ENCODE results near the gene CR1L.
"Not testable (repeated sequence)": the region's sequence is repeated elsewhere in the genome, so short reads cannot be mapped to it uniquely, and the experiment has no call there.

The CR1L gene

GRCh38 chr1:207747627-207748492 lies 102.9 kb downstream of the CR1L start:
- no peak for DNase-seq

- DNase-seq: peak; percentile 10 to 70
Observed at GRCh38 chr1:207748737-207749528, 104.0 kb downstream of the CR1L start.

GRCh38 chr1:207750631-207751305 lies 105.8 kb downstream of the CR1L start:
- DNase-seq: no peak

- not testable (repeated sequence) for DNase-seq
Observed at GRCh38 chr1:207751463-207751789, 106.5 kb downstream of the CR1L start.

- DNase-seq: peak; percentile 94 to 98
Observed at GRCh38 chr1:207751790-207752455, 107.0 kb downstream of the CR1L start, which contains the start of gene CD46. TSS of gene CD46 (plus strand) at chr1:207752054. CDS start at chr1:207752213, 159 bp downstream.

- DNase-seq: peak; percentile 9 to 50
Observed at GRCh38 chr1:207752456-207752998, 107.6 kb downstream of the CR1L start.

- no peak for DNase-seq
Observed at GRCh38 chr1:207753611-207754010, 108.7 kb downstream of the CR1L start.

GRCh38 chr1:207754011-207754410 lies 109.1 kb downstream of the CR1L start:
- no peak for DNase-seq

GRCh38 chr1:207754974-207755700 lies 110.2 kb downstream of the CR1L start:
- DNase-seq: no peak

GRCh38 chr1:207755846-207756693 lies 111.1 kb downstream of the CR1L start:
- no peak for DNase-seq

GRCh38 chr1:207762622-207763021 lies 117.7 kb downstream of the CR1L start:
- DNase-seq: no peak

- DNase-seq: no peak
Observed at GRCh38 chr1:207763091-207763490, 118.2 kb downstream of the CR1L start.

GRCh38 chr1:207763972-207764371 lies 119.0 kb downstream of the CR1L start:
- no peak for DNase-seq

GRCh38 chr1:207766569-207766968 lies 121.6 kb downstream of the CR1L start:
- DNase-seq: no peak

GRCh38 chr1:207770514-207770913 lies 125.6 kb downstream of the CR1L start:
- not testable (repeated sequence) for DNase-seq
